ENCODE data around the gene PRCC.

Gene PRCC

DNA sequence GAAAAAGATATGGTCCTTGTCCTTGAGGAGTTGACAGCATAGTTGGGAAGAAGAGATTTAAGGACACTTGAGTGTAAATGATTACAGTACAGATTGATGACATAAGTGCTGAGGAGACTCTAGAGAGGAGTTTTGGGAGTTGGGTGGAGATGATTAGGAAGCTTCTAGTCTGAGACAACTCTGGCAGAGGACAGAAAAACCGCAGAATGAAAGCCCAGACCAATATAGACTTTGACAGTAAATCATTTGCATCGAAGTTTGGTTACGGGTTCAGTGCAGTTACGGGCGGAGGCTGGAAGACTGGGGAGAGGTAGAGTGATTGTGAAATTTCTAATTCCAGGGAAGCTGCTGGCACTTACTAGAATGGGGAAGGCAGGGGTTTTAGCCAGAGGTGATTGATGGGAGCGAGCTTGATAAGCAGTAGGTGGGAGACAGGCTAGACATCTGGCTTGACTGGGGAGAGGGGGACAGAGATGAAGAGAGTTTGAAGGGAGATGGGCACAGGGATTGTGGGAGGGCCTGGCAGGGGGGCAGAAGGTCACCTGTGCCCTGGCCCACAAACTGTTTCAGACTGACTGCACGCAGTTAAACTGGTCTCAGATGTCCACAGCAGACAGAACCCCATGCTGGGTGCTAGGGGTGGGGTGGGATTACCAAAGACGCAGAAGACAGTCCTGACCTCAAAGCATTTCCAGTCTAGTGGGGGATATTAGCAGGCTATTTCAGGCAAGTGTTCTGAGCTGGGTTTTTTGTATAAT is 29.2 kb downstream of the PRCC start:
- DNase-seq (ENCODE audit: low read depth in 2 of 2), result no peak

DNA sequence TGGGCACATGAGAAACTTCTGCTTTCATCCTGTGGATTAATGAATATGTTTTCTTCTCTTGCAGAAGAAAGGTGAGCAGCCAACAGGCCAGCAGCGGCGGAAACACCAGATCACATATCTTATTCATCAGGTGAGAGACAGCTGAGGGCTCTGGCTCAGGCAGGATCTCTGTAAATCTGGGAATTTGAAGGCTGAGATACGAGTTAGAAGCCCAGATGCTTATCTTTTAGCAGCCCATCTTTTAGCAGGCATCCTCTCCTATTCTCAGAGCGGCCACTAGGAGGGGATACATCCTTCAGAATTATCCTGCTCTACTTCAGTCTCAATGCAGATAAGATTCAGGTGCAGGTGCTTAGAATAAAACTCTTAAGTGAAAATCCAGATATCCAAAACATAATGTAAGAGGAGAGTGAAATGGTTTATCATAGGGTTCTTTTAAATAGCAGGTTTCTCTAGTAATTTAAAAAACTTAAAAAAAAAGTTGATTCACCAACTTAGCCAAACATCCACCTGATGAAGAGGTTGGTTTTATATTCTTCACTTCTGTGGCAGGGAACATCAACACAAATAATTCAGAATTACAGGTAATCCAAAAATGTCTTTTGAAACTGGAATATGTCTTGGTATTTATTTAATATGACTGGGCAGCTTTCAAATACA is 30.0 kb downstream of the PRCC start:
- DNase-seq (ENCODE audit: low read depth in 2 of 2), result no peak

DNA sequence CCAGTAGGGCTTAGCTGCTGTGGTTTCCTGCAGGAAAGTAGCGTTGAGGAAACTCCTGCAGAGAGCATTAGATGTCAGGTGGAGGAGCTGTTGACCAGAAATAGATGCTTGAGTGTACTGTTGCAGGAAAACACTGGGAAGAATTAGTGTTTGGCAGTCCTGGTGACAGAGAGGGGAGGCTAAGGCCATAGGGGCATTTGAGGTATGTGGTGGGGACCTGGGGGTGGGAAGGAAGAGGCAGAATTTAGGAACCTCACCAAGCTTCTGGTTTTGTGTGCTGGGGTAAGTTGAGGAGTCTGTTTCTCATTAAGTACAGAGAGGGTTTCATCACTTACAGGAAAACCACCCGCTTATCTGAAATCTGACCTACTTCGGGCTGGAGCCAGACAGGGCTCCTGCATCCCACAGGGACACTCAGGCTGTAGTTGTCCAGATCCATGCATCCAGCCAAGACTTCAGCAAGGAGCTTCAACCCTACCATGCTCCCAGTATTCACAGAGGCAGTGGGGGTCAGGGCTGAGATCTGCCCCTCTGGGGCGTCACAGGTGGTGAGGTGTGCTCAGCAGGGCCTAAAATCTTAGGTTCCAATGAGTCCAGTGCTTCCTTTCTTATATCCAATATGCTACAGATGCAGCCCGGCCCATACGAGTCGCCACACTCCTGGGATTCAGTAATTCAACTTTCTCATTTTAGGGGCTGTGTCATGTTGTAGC is 34.2 kb downstream of the PRCC start:
- DNase-seq (ENCODE audit: low read depth in 2 of 2), result peak; percentile 97

DNA sequence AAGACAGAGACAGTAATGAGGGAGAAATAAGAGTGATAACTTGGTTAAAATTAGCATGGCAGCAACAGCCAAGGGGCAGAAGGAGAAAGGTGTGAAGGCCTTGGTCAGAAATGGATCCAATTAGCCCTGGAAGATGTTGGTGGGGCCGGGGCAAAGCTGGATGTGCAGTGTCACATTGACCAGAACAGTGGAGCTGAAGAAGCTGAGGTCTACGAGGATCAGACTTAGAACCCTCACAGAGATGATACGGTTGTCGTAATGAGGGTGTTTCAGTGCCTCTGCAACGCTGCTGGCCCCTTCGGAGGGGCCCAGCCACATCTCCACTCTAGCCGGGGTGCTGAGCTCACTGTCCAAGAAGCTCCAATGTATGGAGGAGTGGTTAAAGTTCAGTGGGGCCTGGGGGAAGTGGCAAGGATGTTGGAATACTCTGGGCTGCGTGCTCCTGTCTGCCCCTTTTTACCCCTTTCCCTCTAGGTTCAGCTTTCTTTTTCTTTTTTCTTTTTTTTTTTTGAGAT is 35.1 kb downstream of the PRCC start:
- no peak for DNase-seq (ENCODE audit: low read depth in 2 of 2)

DNA sequence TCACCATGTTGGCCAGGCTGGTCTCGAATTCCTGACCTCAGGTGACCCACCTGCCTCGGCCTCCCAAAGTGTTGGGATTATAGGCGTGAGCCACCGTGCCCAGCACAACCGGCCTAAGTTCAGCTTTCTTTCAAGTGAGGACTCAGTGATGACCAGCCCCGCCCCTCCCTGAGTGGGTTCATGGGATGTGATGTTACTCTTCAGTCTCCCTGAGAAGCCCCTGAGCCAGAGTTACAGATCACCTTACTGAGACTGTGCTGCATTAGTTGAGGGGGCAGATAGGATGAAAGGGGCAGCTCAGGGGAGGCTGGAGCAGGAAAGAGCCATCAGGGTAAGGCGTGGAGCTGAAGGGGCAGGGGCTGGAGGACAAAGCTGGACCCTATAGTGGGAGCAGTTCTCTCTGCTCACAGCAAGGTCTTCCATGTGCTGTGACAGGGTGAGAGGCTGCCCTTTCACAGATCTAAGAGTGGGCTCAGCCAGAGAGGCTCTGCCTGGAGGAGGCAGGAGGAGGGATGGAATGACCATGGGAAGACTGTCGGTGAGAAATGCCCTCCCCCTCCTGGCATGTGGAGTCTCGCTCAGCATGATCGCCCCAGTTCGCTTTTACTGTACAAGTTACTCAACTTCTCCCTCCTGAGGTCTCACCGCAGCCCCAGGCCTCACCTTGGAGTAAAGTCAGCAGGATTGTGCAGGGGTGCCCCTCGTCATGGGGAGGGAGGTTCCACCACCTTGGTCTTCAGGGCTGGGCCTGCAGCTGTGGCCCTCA is 35.9 kb downstream of the PRCC start:
- DNase-seq (ENCODE audit: low read depth in 2 of 2), result no peak

DNA sequence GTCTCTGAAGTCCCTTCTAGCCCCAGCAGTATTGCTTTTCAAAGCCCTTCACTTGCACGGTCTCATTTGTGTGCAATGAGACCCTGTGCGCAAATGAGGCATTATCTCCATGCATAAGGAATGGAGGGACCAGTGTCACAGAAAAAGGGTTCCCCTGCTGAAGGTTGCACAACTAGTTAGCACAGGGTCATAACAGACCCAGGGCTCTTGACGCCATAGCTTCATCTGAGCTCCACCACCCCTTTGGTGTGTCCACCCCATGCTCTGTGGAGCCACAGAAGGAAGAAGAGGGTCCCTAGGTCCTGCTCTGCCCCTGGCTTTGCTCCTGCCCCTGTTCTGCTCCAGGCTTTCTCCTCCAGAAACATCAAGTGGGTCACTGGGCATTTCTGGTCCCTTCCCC is 36.7 kb downstream of the PRCC start:
- DNase-seq (ENCODE audit: low read depth in 2 of 2), result no peak

DNA sequence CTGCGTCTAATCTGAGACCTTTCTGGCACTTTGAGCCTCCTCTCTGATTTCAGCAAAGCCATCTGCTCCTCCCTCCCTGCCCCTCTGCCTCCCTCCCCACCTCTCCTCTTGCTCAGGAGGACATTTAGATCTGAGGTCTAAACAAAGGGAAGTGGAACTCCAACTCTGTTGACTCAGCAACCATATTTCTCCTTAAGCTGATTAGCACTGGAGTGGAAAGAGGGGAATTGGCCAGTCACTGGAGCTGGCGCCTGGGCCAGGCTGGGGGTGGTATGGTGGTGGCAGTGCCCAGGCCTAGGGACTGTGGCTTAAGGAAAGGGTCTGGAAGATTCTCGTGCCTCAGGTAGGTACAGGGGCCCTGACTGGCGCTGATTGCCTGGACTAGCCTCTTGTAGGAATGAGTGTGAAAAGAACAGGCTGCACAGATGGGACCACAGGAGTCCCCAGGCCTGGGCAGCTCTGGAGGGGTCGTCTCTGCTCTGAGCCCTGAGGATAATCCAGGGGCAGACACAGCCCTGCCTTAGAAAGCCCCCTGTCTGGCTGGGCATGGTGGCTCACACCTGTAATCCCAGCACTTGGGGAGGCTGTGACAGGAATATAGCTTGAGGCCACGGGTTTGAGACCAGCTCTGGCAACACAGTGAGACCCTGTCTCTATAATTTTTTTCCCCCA is 37.4 kb downstream of the PRCC start:
- no peak for DNase-seq (ENCODE audit: low read depth in 2 of 2)

DNA sequence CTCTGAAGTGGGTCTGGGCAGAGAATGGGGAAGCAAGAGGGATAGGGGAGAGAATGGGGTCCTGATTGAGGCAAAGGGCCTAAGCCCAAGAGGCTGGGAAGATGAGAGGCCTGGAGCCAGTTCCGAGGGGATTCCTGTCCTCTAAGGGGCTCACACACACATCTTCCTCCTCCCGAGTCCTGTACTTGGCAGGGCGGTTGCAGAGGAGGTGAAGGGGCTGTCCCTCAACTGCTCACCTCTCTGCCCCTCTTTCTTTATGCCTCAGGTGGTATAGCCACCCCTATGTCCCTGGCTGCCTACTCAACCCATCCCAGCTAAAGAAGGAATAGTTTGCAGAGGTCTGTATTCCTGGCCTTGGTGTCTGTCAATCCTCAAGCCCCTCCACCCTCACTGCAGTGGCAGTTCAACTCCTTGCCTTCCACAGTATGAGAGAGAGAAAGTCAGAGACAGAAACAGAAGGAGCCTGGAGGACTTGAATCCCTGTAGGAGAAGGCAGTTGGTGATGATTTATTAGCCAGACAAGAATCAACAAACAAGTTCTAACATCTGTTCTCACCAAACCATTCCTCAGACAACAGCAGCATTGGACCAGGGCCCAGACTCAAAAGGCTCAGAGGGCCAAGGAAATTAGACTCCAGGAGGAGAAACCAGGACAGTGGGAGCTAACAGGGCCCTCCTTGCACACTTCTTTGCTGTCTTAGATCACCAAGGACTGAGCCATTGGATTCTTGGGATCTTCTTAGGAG is 38.6 kb downstream of the PRCC start:
- peak; percentile 91 to 92 for DNase-seq (ENCODE audit: low read depth in 2 of 2)

DNA sequence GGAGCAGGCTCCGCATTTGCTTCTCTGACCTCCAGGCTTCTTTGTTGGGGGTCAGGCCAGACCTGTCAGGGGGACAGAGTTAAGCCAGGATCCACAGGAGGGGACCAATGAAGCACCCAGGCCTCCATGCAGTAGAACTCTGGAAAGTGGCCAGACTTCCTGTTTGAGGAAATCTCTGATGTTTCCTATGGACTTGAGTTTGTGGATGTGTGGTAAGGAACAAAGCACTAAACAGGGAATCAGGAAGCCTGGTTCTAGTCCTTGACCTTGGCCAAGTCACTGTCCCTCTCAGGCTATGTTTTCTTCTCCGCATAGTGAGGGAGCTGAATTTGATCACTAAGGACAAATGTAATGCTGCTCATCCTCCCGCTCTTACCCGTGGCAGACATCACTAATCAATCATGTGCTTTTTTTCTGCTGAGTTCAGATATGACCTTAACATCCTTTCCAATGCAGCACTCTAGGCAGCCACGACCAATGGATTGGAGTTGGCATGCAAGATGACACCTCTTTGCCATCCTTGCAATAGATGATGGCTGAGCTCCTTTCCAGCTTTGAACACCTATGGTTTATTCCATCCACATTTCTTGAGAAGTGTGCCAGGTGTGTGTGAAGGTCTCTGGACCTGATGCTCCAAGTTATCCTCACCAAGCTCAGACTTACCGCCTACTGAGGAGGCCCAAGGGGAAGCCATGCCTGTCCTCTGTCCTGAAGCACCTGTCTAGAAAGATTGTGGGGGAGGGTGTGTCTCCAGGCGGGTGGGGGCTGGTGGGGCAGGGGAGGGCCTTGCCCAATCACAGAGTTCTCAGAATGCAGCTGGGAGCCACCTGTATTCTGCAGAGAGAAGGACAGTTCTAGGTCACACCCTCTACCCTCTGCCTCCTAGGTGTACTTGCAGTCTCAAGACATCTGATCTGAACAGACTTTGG is 39.4 kb downstream of the PRCC start:
- no peak for DNase-seq (ENCODE audit: low read depth in 2 of 2)

DNA sequence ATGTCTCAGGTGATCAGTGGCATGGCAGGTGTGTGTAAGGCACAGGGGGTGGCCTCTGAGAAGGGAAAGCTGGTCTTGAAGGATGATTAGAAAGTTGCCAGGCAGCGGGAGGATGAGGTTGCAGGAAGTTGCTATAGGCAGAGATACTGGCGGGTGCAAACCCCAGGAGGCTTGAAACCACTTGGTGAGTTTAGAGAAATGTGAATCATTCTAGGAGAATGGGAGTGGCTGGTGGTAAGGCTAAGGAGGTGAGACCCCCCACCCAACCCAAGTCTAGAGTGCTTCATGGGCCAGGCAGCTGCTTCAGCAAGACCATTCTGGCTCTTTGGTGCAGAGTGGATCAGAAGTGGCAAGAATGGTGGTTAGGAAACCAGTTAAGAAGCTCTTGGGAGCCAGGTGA is 40.3 kb downstream of the PRCC start:
- no peak for DNase-seq (ENCODE audit: low read depth in 2 of 2)

DNA sequence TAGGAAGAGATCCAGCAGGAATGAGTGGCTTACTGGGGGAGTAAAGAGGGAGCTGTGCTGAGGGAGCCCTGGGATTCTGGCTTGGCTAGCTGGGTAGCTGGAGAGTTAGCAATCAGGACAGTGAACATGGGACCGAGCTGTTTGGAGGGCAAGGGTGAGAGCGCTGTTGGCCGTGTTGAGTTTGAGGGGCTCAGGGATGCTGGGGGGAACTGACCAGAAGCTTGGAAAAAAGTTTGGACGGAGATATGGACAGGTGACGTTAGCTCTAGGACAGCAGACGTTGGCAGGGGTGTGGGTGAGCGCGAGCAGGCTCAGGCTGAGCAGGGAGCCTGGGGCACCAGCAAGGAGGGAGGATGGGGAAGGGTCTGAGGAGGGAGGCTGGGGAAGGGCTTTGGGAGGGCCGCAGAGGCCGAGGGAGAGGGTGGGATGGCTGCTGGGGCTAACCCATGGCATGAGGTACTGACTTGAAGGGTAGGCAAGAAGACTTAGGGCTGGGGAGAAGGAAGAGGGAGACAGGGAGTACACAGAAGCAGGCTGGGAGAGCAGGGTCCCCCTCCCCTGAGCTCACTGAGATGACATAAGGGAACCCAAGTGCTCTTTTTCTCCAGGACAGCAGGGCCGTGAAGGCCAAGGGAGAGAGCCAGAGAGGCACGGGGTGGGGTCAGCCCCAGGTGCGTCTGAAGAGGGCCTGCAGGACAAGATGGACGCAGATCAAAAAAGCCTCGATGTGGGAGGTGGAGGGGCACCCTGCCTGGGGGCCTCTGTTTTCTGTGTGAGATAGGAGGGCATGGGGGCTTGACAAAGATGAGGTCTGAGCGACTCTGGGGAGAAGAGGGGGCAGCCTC is 41.1 kb downstream of the PRCC start:
- no peak for DNase-seq (ENCODE audit: low read depth in 2 of 2)

DNA sequence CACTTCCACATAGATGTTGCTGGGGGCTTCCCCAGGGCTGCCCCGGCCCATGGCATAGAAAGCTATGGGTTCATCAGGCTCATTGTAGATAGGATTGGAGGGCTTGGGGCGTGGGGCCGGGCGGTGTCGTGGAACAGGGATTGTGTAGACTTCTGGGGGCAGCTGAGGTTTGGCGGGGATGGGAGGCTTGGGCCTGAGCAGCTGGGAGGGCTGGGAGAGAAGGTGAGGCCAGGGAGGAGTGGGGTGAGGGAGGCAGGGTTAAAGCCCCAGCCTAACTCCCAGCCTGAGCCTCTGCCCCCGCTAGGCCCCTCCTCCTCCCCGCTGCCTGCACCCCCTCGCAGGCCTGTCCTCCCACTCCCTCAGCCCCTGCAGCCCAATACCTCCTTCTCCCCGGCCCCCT is 41.9 kb downstream of the PRCC start:
- no peak for DNase-seq (ENCODE audit: low read depth in 2 of 2)

DNA sequence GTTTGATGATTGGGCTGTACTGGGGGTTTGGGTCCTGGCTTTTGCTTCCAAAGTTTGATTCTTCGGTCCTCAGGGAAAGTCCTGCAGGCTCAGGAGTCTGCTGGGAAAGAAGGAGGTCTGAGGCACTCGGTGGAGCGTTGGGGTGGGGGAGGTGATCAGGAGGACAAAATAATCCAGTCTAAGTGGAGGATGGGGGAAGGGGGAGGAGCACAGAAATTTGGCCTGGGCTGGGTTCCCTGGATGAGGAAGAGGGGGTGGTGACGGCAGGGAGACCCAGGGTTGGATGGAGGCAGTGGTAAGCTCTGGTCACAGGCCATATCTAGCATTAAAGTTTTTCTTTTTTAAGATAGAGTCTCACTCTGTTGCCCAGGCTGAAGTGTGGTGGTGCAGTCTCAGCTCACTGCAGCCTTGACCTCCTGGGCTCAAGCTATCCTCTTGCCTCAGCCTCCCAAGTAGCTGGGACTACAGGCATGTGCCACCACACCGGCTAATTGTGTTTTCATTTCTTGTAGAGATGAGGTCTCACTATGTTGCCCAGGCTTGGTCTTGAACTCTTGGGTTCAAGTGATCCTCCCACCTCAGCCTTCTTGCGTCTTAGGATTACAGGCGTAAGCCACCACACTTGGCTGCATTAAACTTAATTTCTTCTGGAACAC is 42.5 kb downstream of the PRCC start:
- no peak for DNase-seq (ENCODE audit: low read depth in 2 of 2)

DNA sequence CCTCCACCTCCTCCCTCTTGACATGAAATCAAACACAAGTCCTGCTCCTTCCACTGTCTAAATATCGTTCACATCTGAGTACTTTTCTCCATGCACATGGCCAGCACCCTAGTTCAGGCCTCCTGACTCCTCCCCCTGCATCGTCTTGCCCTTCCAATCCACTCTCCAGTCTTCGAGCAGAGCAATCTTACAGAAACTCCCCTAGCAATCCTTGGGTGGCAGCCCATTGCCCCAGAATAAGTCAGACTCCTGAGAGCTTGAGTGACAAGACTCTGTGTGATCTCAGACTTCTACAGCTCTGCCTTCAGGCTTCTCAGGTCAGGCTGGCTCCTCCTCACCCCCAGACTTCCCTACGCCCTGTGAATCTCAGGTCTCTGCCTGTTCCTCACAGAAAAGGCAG is 43.8 kb downstream of the PRCC start:
- DNase-seq (ENCODE audit: low read depth in 2 of 2), result no peak

DNA sequence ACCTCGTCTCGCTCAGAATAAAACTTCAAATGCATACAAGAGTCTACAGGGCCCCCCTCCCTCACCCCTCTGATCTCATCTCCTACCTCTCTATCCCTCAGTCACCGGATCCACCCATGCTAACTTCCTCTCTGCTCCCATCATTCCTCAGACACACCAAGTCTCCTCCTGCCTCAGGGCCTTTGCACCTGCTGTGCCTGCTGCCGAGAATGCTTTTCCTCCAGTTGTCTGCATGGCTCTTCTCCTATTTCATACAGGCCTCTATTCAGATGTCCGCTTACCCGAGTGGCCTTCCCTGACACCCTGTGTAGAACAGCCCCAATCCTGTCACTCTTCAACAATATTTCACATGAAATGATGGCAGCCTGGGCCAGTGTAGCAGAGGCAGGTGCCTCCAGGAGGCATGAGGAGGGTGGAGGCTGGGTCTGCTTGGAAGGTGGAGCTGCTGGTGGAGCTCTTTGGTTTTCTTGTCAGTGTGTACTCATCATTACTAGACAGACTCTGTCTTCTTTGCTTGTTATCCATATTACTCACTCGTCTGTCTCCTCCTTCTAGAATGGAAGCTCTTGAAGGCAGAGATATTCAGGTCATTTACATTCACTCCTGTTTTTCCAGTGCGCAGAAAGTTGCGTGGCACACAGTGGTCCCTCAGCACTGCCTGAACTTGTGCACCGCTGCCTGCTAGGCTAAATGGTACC is 45.1 kb downstream of the PRCC start:
- no peak for DNase-seq (ENCODE audit: low read depth in 2 of 2)

DNA sequence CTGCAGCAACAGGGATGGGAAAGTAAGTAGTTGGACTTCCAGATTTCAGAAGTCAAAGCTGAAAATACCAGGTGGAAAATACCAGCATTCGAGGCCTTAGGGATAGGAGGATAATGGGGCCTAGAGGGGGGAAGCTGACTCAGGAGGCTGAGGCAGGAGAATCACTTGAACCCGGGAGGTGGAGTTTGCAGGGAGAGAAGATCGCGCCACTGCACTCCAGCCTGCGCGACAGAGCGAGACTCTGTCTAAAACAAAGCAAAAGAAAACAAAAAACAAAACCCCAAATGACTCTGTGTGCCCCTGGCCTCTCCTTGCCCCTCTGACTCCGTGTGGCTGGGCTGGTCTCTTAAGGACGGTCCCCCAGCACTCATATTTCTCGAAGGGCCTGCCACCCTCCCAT is 46.0 kb downstream of the PRCC start:
- DNase-seq (ENCODE audit: low read depth in 2 of 2), result no peak

DNA sequence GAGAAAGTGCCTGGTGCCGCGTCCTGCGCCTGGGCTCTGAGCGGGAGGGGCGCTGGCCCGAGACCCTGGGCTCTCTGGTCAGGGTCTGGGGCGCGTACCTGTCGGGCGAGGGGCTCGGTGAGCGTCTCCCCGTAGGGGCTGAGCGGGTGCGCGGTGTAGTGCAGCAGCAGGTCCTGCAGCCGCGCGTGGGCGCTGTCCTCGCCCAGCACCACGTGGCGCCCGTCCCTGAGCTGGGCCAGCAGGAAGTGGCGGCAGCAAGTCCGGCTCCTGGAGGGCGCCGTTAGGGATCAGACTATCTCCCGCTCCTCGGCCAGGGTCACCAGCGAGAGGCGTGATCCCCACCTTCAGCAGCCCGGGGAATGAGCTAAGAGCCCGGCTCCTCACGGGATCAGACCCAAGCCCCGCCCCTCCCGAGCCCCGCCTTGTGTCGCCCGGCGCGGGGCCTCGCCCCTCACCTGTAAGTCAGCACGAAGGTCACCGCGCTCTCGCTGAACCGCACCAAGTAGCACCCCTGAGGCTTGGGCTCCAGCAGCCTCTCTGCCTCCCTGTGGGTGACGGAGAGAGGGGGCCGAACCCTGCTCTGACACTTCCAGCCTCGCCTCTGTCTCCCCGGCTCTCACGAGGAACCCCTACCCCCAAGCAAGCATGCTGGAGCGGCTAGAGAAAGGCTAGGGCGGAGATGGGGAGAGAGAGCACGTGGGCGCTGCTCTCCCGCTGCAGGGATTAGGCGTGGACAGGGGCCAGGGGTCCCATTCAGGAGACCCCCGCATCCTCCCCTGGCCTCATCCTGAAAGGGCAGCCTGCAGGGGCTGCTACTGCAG is 46.6 kb downstream of the PRCC start:
- DNase-seq (ENCODE audit: low read depth in 2 of 2), result no peak

Measured in fibroblast of skin of left biceps (primary cell).